ENCODE measurements around the gene ALG10B. TPM values are rescaled to one million over a fixed set of nuclear protein-coding genes. Genes with fewer than 3 reads are reported as not detected.

Gene ALG10B
- total and polyA plus RNA-seq, 2 of the 8 experiments (the other 6 are each of a cell fraction or from before 2014, with no cell fraction given) = 3.2 to 5.4 TPM

GRCh38 chr12:38324912-38325311 is 8.3 kb downstream of the ALG10B start (continued):
- no peak for TF ChIP-seq CHD7 (IDR thresholded peaks at IDR 0.05; ENCODE audit: insufficient replicate concordance, low read length)
- no peak for TF ChIP-seq SP4 (IDR thresholded peaks at IDR 0.05; ENCODE audit: low read length)
- no peak for TF ChIP-seq CBX8 (IDR thresholded peaks at IDR 0.05; ENCODE audit: borderline replicate concordance, low read depth, low read length)
- TF ChIP-seq EGR1 (IDR thresholded peaks at IDR 0.05; ENCODE audit: borderline replicate concordance, low read depth, low read length) = no peak
- no peak for TF ChIP-seq CTBP2 (IDR thresholded peaks at IDR 0.05; ENCODE audit: borderline replicate concordance, insufficient read depth, insufficient read length, low read length)
- no peak for TF ChIP-seq GTF2F1 (IDR thresholded peaks at IDR 0.05; ENCODE audit: borderline replicate concordance, low read depth, low read length)
- no peak for TF ChIP-seq SIN3A (conservative IDR thresholded peaks at IDR 0.05 in 1 of 2, IDR thresholded peaks at IDR 0.05 in 1 of 2; ENCODE audit: low read depth in 1 of 2, low read length in 2 of 2)
- TF ChIP-seq HDAC2 (IDR thresholded peaks at IDR 0.05; ENCODE audit: borderline replicate concordance in 1 of 2, low read depth in 2 of 2, low read length in 2 of 2) = no peak
